Nephron progenitor cell (in vitro differentiated cells): ENCODE data around the gene TCP11.

Experiments
- DNase-seq: peaks from one replicate; pipeline ENCODE4 v3.0.0; 2021
- H3K27ac Mint-ChIP-seq: 2 replicates; pipeline ENCODE4 v1.8.0; 2021; ENCODE audit warnings: mild to moderate bottlenecking, moderate library complexity, mixed read lengths
- H3K27me3 Mint-ChIP-seq: 2 replicates; pipeline ENCODE4 v1.8.0; 2021; ENCODE audit warnings: mild to moderate bottlenecking, low read depth, mixed read lengths; ENCODE audit not compliant: poor library complexity
- H3K36me3 Mint-ChIP-seq: 2 replicates; pipeline ENCODE4 v1.8.0; 2021; ENCODE audit warnings: low read depth, mixed read lengths
- H3K4me1 Mint-ChIP-seq: 2 replicates; pipeline ENCODE4 v1.8.0; 2021; ENCODE audit warnings: mixed read lengths
- H3K4me3 Mint-ChIP-seq: 2 replicates; pipeline ENCODE4 v1.8.0; 2021; ENCODE audit warnings: mild to moderate bottlenecking, moderate library complexity, mixed read lengths
- H3K9me3 Mint-ChIP-seq: 2 replicates; pipeline ENCODE4 v1.8.0; 2021; ENCODE audit warnings: mild to moderate bottlenecking, moderate library complexity, mixed read lengths
- CTCF ChIP-seq: fragments of 200-600 bp; sonication (generic); IDR thresholded peaks from 2 replicates; pipeline ENCODE4 v1.5.0; 2021; ENCODE audit warnings: antibody characterized with exemption

Gene TCP11

GRCh38 chr6:35176301-35177024 is 35.3 kb upstream of the TCP11 start:
- Mint-ChIP-seq H3K27ac (no peak overlapping the region), H3K4me1 (peaks cover 71% of the 10 kb centered on the region), H3K4me3 (no peak overlapping the region), H3K36me3 (no peaks in the 10 kb centered on the region), H3K27me3 (peaks cover 17% of the 10 kb centered on the region), H3K9me3 (no peaks in the 10 kb centered on the region)
- TF ChIP-seq CTCF = no peak
- no peak for DNase-seq

GRCh38 chr6:35174501-35174900 is 33.4 kb upstream of the TCP11 start:
- Mint-ChIP-seq H3K9me3 (peaks cover 3% of the 10 kb centered on the region), H3K27ac (no peak overlapping the region), H3K4me3 (no peak overlapping the region), H3K4me1 (peaks cover 66% of the 10 kb centered on the region), H3K27me3 (peaks cover 22% of the 10 kb centered on the region), H3K36me3 (no peaks in the 10 kb centered on the region)
- DNase-seq = no peak
- TF ChIP-seq CTCF = no peak

GRCh38 chr6:35174088-35174434 is 32.9 kb upstream of the TCP11 start:
- no peak for DNase-seq
- H3K27me3 Mint-ChIP-seq = peaks cover 22% of the 10 kb centered on the region

GRCh38 chr6:35173427-35174087 is 32.4 kb upstream of the TCP11 start:
- no peak overlapping the region for H3K4me3 Mint-ChIP-seq
- H3K9me3 Mint-ChIP-seq = peaks cover 6% of the 10 kb centered on the region
- peaks cover 66% of the 10 kb centered on the region for H3K4me1 Mint-ChIP-seq
- peaks cover 18% of the 10 kb centered on the region for H3K27me3 Mint-ChIP-seq
- DNase-seq = no peak
- TF ChIP-seq CTCF = no peak
- H3K27ac Mint-ChIP-seq = no peak overlapping the region
- H3K36me3 Mint-ChIP-seq = no peaks in the 10 kb centered on the region

More at GRCh38 chr6:35174088-35174434, 32.9 kb upstream of the TCP11 start:
- Mint-ChIP-seq H3K9me3 (peaks cover 6% of the 10 kb centered on the region), H3K4me1 (peaks cover 66% of the 10 kb centered on the region), H3K4me3 (no peak overlapping the region), H3K36me3 (no peaks in the 10 kb centered on the region), H3K27ac (no peak overlapping the region)
- TF ChIP-seq CTCF = no peak

GRCh38 chr6:35173044-35173426 is 31.9 kb upstream of the TCP11 start:
- no peak for TF ChIP-seq CTCF
- DNase-seq = no peak
- no peak overlapping the region for H3K4me3 Mint-ChIP-seq
- H3K27me3 Mint-ChIP-seq = peaks cover 17% of the 10 kb centered on the region
- no peak overlapping the region for H3K27ac Mint-ChIP-seq
- H3K36me3 Mint-ChIP-seq = no peaks in the 10 kb centered on the region
- H3K4me1 Mint-ChIP-seq = peaks cover 66% of the 10 kb centered on the region
- peaks cover 6% of the 10 kb centered on the region for H3K9me3 Mint-ChIP-seq

- no peak for TF ChIP-seq CTCF
- no peak for DNase-seq
- no peak overlapping the region for H3K4me3 Mint-ChIP-seq
- no peak overlapping the region for H3K27ac Mint-ChIP-seq
- no peaks in the 10 kb centered on the region for H3K36me3 Mint-ChIP-seq
- H3K4me1 Mint-ChIP-seq = peaks cover 68% of the 10 kb centered on the region
- peaks cover 6% of the 10 kb centered on the region for H3K9me3 Mint-ChIP-seq
- H3K27me3 Mint-ChIP-seq = peaks cover 17% of the 10 kb centered on the region
These were observed 29.8 kb upstream of the TCP11 start for GRCh38 chr6:35170891-35171290.
